GM23248 (cell line): ENCODE results near the gene GABPB1.

Experiments used
- EZH2 ChIP-seq: fragments of 200-600 bp; sonication (generic); IDR thresholded peaks from 2 replicates; pipeline ENCODE4 v1.6.1; 2018; ENCODE audit warnings: antibody characterized with exemption, mild to moderate bottlenecking; ENCODE audit not compliant: insufficient read depth, poor library complexity, severe bottlenecking
- EZH2phosphoT487 ChIP-seq: fragments of 200-600 bp; sonication (generic); IDR thresholded peaks from 2 replicates; pipeline ENCODE4 v1.6.1; 2018; ENCODE audit warnings: antibody characterized with exemption, moderate library complexity, mild to moderate bottlenecking, low read depth; ENCODE audit not compliant: insufficient read depth

DNA sequence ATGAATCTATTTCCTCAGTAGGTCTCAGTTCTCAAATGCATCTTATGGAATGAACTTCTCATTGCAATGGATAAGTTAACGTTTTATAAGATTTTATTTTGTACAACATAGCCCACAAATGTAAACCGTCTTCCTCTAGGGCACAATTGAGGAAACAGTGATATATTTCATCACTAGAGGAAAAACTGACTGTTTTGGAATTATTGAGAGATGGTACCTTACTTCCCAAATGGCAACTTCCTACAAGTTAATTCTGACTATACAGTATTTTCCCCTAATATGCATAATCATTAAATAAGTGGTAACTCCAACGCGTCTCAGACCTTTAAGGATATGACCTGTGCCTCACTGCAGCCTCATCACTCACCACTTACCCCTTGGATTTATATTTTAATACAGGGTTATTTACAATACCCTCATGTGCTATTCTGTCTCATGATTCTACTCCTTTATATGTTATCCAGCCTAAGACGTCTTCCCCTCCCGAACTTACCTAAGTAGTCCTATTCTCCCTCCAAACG, 13.3 kb downstream of the GABPB1 start:
- TF ChIP-seq EZH2: no peak
- TF ChIP-seq EZH2phosphoT487: no peak
